Measurements from ENCODE around the gene MAPK4.

MAPK4 gene

GRCh38 chr18:50622320-50622719, 62.4 kb downstream of the MAPK4 start:
- Histone ChIP-seq H3K4me1 (ENCODE audit: control insufficient read depth, insufficient read depth, low read length) (peaks cover 9% of the 10 kb centered on the region), H3K9me3 (ENCODE audit: control insufficient read depth, insufficient read depth, low read depth, low read length) (no peaks in the 10 kb centered on the region), H3K4me3 (ENCODE audit: low read depth, low read length) (no peak overlapping the region), H3K27ac (ENCODE audit: extremely low read depth, low read depth, low read length) (no peak overlapping the region), H3K36me3 (ENCODE audit: control insufficient read depth in 2 of 2, insufficient read depth in 1 of 2, low read length in 2 of 2) (no peaks in the 10 kb centered on the region)
- TF ChIP-seq ZNF514 (tag by site-specific recombination; IDR thresholded peaks at IDR 0.05) (no peak), ZNF626 (tag by site-specific recombination; IDR thresholded peaks at IDR 0.05) (no peak), ZNF571 (tag by site-specific recombination; IDR thresholded peaks at IDR 0.05) (no peak), ZNF510 (tag by site-specific recombination; IDR thresholded peaks at IDR 0.05; ENCODE audit: insufficient replicate concordance) (no peak), ZNF132 (tag by site-specific recombination; IDR thresholded peaks at IDR 0.05; ENCODE audit: borderline replicate concordance) (no peak), ZNF335 (tag by site-specific recombination; conservative IDR thresholded peaks at IDR 0.05) (peak; percentile 13; the same call in 1 of the 2 replicates)
- ChIA-PET CTCF (no interaction called here), POLR2A (no interaction called here)

- Histone ChIP-seq H3K27ac (ENCODE audit: extremely low read depth, low read depth, low read length) (no peak overlapping the region), H3K9me3 (ENCODE audit: control insufficient read depth, insufficient read depth, low read depth, low read length) (no peaks in the 10 kb centered on the region), H3K36me3 (ENCODE audit: control insufficient read depth in 2 of 2, insufficient read depth in 1 of 2, low read length in 2 of 2) (no peaks in the 10 kb centered on the region), H3K4me3 (ENCODE audit: low read depth, low read length) (no peak overlapping the region), H3K4me1 (ENCODE audit: control insufficient read depth, insufficient read depth, low read length) (peaks cover 12% of the 10 kb centered on the region)
- CTCF ChIA-PET, result no interaction called here
- POLR2A ChIA-PET, result no interaction called here
- peak; percentile 49 for TF ChIP-seq GLIS1 (tag by site-specific recombination; IDR thresholded peaks at IDR 0.05)
- TF ChIP-seq ZBTB20 (tag by site-specific recombination; IDR thresholded peaks at IDR 0.05), result no peak
- no peak for TF ChIP-seq ZNF292 (tag by site-specific recombination; IDR thresholded peaks at IDR 0.05; ENCODE audit: borderline replicate concordance, low read depth)
- peak; percentile 39; the same call in 1 of the 2 replicates for TF ChIP-seq ZNF629 (tag by site-specific recombination; IDR thresholded peaks at IDR 0.05)
- peak; percentile 58 for TF ChIP-seq PRDM6 (tag by site-specific recombination; IDR thresholded peaks at IDR 0.05)
- peak; percentile 52 for TF ChIP-seq PRDM10 (tag by site-specific recombination; IDR thresholded peaks at IDR 0.05)
- TF ChIP-seq ZBTB44 (tag by site-specific recombination; IDR thresholded peaks at IDR 0.05), result 0 out of 2 replicates have a peak, but pooled peaks have one; percentile 37
- 0 out of 2 replicates have a peak, but pooled peaks have one; percentile 37 for TF ChIP-seq ZXDB (tag by site-specific recombination; IDR thresholded peaks at IDR 0.05)
- peak; percentile 90 for TF ChIP-seq FEZF1 (tag by site-specific recombination; IDR thresholded peaks at IDR 0.05)
- no peak for TF ChIP-seq ZSCAN23 (tag by site-specific recombination; IDR thresholded peaks at IDR 0.05)
- TF ChIP-seq SP7 (tag by site-specific recombination; IDR thresholded peaks at IDR 0.05), result peak; percentile 65
- TF ChIP-seq ZNF843 (tag by site-specific recombination; IDR thresholded peaks at IDR 0.05), result 0 out of 2 replicates have a peak, but pooled peaks have one; percentile 30
- peak; percentile 95 for TF ChIP-seq WT1 (tag by site-specific recombination; IDR thresholded peaks at IDR 0.05)
- TF ChIP-seq OSR2 (tag by site-specific recombination; IDR thresholded peaks at IDR 0.05), result peak; percentile 98
Measured at GRCh38 chr18:50622865-50623393, 63.0 kb downstream of the MAPK4 start.

All from HEK293 (cell line).